HK-2 (cell line): ENCODE measurements around the gene CHSY3.

Experiments
- DNase-seq: peaks from one replicate; pipeline ENCODE4 v3.0.0-alpha.2; 2018; ENCODE audit not compliant: unreplicated experiment

Gene CHSY3

GRCh38 chr5:130023604-130024003 lies 119.3 kb downstream of the CHSY3 start:
- no peak for DNase-seq

- no peak for DNase-seq
Observed at GRCh38 chr5:130024006-130024405, 119.7 kb downstream of the CHSY3 start.

GRCh38 chr5:130025511-130025910 lies 121.2 kb downstream of the CHSY3 start:
- DNase-seq = no peak

- DNase-seq = no peak
Observed at GRCh38 chr5:130032807-130033206, 128.5 kb downstream of the CHSY3 start.

- no peak for DNase-seq
Observed at GRCh38 chr5:130034566-130035210, 130.4 kb downstream of the CHSY3 start.

GRCh38 chr5:130035388-130035787 lies 131.1 kb downstream of the CHSY3 start:
- DNase-seq = no peak

GRCh38 chr5:130037905-130038304 lies 133.6 kb downstream of the CHSY3 start:
- DNase-seq = no peak

- no peak for DNase-seq
Observed at GRCh38 chr5:130043834-130044233, 139.6 kb downstream of the CHSY3 start.

- DNase-seq = no peak
Observed at GRCh38 chr5:130045334-130045733, 141.1 kb downstream of the CHSY3 start.

- no peak for DNase-seq
Observed at GRCh38 chr5:130050585-130050984, 146.3 kb downstream of the CHSY3 start.

- DNase-seq = no peak
Observed at GRCh38 chr5:130052752-130053151, 148.5 kb downstream of the CHSY3 start.

- DNase-seq = no peak
Observed at GRCh38 chr5:130055572-130055971, 151.3 kb downstream of the CHSY3 start.

- DNase-seq = no peak
Observed at GRCh38 chr5:130061746-130062145, 157.5 kb downstream of the CHSY3 start.

- DNase-seq = no peak
Observed at GRCh38 chr5:130063603-130064002, 159.3 kb downstream of the CHSY3 start.

GRCh38 chr5:130064484-130064883 lies 160.2 kb downstream of the CHSY3 start:
- no peak for DNase-seq

- no peak for DNase-seq
Observed at GRCh38 chr5:130065617-130066016, 161.4 kb downstream of the CHSY3 start.

- DNase-seq = no peak
Observed at GRCh38 chr5:130066644-130067043, 162.4 kb downstream of the CHSY3 start.

- no peak for DNase-seq
Observed at GRCh38 chr5:130067364-130067763, 163.1 kb downstream of the CHSY3 start.

- no peak for DNase-seq
Observed at GRCh38 chr5:130068101-130068500, 163.8 kb downstream of the CHSY3 start.

GRCh38 chr5:130068988-130069387 lies 164.7 kb downstream of the CHSY3 start:
- DNase-seq = no peak

GRCh38 chr5:130074820-130075219 lies 170.6 kb downstream of the CHSY3 start:
- DNase-seq = no peak

- no peak for DNase-seq
Observed at GRCh38 chr5:130077007-130077406, 172.7 kb downstream of the CHSY3 start.

- no peak for DNase-seq
Observed at GRCh38 chr5:130078661-130079060, 174.4 kb downstream of the CHSY3 start.

- no peak for DNase-seq
Observed at GRCh38 chr5:130090569-130091270, 186.5 kb downstream of the CHSY3 start.
